ENCODE measurements around the gene GLIS1.

Gene GLIS1

GRCh38 chr1:53601867-53602775 is 136.8 kb downstream of the GLIS1 start:
- TF ChIP-seq, protein P1, sequence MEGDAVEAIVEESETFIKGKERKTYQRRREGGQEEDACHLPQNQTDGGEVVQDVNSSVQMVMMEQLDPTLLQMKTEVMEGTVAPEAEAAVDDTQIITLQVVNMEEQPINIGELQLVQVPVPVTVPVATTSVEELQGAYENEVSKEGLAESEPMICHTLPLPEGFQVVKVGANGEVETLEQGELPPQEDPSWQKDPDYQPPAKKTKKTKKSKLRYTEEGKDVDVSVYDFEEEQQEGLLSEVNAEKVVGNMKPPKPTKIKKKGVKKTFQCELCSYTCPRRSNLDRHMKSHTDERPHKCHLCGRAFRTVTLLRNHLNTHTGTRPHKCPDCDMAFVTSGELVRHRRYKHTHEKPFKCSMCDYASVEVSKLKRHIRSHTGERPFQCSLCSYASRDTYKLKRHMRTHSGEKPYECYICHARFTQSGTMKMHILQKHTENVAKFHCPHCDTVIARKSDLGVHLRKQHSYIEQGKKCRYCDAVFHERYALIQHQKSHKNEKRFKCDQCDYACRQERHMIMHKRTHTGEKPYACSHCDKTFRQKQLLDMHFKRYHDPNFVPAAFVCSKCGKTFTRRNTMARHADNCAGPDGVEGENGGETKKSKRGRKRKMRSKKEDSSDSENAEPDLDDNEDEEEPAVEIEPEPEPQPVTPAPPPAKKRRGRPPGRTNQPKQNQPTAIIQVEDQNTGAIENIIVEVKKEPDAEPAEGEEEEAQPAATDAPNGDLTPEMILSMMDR (IDR thresholded peaks at IDR 0.05; ENCODE audit: insufficient read depth, low read length, poor library complexity, severe bottlenecking), result no peak
- TF ChIP-seq EZH2phosphoT487 (conservative IDR thresholded peaks at IDR 0.05; ENCODE audit: low read length), result no peak
- Histone ChIP-seq H3K27ac (ENCODE audit: low read depth, low read length) (no peak overlapping the region), H3K79me2 (ENCODE audit: insufficient read depth, low read length) (no peaks in the 10 kb centered on the region), H3K4me3 (ENCODE audit: insufficient read depth, low read length, poor library complexity, severe bottlenecking) (no peak overlapping the region), H3F3A (ENCODE audit: insufficient read depth) (no peaks in the 10 kb centered on the region), H4K20me1 (ENCODE audit: low read depth, low read length) (no peaks in the 10 kb centered on the region), H3K27me3 (ENCODE audit: low read length) (no peaks in the 10 kb centered on the region), H3K9me2 (replicated peaks; ENCODE audit: insufficient read depth, low read length) (no peaks in the 10 kb centered on the region), H2AFZ (ENCODE audit: low read depth, low read length, severe bottlenecking) (no peak overlapping the region), H3K9me3 (ENCODE audit: insufficient read depth, low read length) (no peaks in the 10 kb centered on the region), H3K4me2 (ENCODE audit: low read depth, low read length, poor library complexity, severe bottlenecking) (no peak overlapping the region), H3K9ac (ENCODE audit: low read length) (no peak overlapping the region), H3K36me3 (ENCODE audit: low read length) (no peaks in the 10 kb centered on the region)

DNA sequence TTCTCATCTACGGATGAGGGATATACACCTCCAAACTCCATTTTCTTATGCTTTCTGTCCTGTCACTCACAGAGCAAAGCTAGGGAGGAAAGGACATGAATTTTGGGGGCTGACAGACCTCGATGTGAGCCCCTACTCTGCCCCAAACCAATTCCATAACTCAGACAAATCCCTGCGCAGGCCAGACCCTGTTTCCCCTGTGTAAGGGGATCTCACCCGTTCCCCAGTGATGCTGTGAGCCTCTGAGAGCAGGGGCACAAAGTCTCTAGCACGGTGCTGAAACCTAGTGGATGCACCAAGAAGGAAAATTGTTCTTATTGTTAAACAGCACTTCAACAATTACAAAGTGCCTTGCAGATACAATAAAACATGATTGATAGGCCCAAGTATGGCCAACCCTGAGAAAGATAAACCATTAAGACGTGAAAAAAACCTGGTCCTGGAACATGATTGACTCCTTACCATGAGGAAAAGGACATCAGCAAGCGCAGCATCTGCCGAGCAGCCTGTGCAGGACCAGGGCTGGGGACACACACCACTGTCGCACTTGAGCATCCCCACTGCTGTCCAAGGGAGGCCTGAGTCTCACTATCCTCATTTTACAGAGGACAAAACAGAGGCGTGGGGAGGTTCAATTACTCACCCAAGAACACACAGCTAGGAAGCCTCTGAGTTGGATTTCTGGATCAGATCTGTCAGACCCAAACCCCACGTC is 137.8 kb downstream of the GLIS1 start:
- no peak overlapping the region for H3K4me2 ChIP-seq (ENCODE audit: low read depth, low read length, poor library complexity, severe bottlenecking)
- no peaks in the 10 kb centered on the region for H3K27me3 ChIP-seq (ENCODE audit: low read length)
- TF ChIP-seq, protein P1 (IDR thresholded peaks at IDR 0.05; ENCODE audit: insufficient read depth, low read length, poor library complexity, severe bottlenecking), result no peak
- TF ChIP-seq EZH2phosphoT487 (conservative IDR thresholded peaks at IDR 0.05; ENCODE audit: low read length), result no peak
- H2AFZ ChIP-seq (ENCODE audit: low read depth, low read length, severe bottlenecking), result no peak overlapping the region
- H3K9me2 ChIP-seq (replicated peaks; ENCODE audit: insufficient read depth, low read length), result no peaks in the 10 kb centered on the region
- no peaks in the 10 kb centered on the region for H4K20me1 ChIP-seq (ENCODE audit: low read depth, low read length)
- no peak overlapping the region for H3K27ac ChIP-seq (ENCODE audit: low read depth, low read length)
- H3K36me3 ChIP-seq (ENCODE audit: low read length), result no peaks in the 10 kb centered on the region
- no peaks in the 10 kb centered on the region for H3F3A ChIP-seq (ENCODE audit: insufficient read depth)
- H3K9me3 ChIP-seq (ENCODE audit: insufficient read depth, low read length), result no peaks in the 10 kb centered on the region
- no peaks in the 10 kb centered on the region for H3K79me2 ChIP-seq (ENCODE audit: insufficient read depth, low read length)
- H3K4me3 ChIP-seq (ENCODE audit: insufficient read depth, low read length, poor library complexity, severe bottlenecking), result no peak overlapping the region
- no peak overlapping the region for H3K9ac ChIP-seq (ENCODE audit: low read length)

DNA sequence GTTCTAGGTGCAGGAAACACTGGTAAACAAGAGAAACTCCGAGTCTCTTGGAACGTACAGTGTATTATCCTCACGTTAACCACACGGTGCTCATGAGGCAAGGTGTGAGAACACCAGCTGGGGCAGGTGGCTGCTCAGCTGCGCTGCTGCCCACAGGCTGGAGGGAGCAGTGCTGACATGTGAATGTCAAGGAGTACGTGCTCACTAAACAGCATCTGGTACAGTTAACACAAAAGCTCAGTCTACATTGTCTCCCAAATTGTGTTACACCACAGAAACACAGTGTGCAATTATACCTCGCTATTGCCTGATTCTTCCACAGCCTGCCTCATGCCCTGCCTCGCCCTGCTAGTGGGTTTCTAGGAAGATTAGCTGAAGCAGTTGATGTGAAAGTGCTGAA is 138.4 kb downstream of the GLIS1 start:
- H3K27me3 ChIP-seq (ENCODE audit: low read length), result no peaks in the 10 kb centered on the region
- TF ChIP-seq, protein P1 (IDR thresholded peaks at IDR 0.05; ENCODE audit: insufficient read depth, low read length, poor library complexity, severe bottlenecking), result no peak
- no peak for TF ChIP-seq EZH2phosphoT487 (conservative IDR thresholded peaks at IDR 0.05; ENCODE audit: low read length)
- no peaks in the 10 kb centered on the region for H3K36me3 ChIP-seq (ENCODE audit: low read length)
- no peaks in the 10 kb centered on the region for H4K20me1 ChIP-seq (ENCODE audit: low read depth, low read length)
- no peak overlapping the region for H3K4me2 ChIP-seq (ENCODE audit: low read depth, low read length, poor library complexity, severe bottlenecking)
- H3K9me3 ChIP-seq (ENCODE audit: insufficient read depth, low read length), result no peaks in the 10 kb centered on the region
- no peaks in the 10 kb centered on the region for H3F3A ChIP-seq (ENCODE audit: insufficient read depth)
- H3K79me2 ChIP-seq (ENCODE audit: insufficient read depth, low read length), result no peaks in the 10 kb centered on the region
- no peak overlapping the region for H3K4me3 ChIP-seq (ENCODE audit: insufficient read depth, low read length, poor library complexity, severe bottlenecking)
- no peaks in the 10 kb centered on the region for H3K9me2 ChIP-seq (replicated peaks; ENCODE audit: insufficient read depth, low read length)
- H2AFZ ChIP-seq (ENCODE audit: low read depth, low read length, severe bottlenecking), result no peak overlapping the region
- no peak overlapping the region for H3K9ac ChIP-seq (ENCODE audit: low read length)
- H3K27ac ChIP-seq (ENCODE audit: low read depth, low read length), result no peak overlapping the region
